GM12891 (cell line): ENCODE results near the gene MLH1.

Source experiments
- POLR2A ChIP-seq: IDR thresholded peaks from 2 replicates; pipeline ENCODE4 v1.6.1; 2011; ENCODE audit warnings: low read depth, low read length, control low read depth
- SPI1 ChIP-seq: IDR thresholded peaks from 2 replicates; pipeline ENCODE4 v1.6.1; 2011; ENCODE audit warnings: low read depth, low read length, control low read depth
- TAF1 ChIP-seq: IDR thresholded peaks from 2 replicates; pipeline ENCODE4 v1.6.1; 2011; ENCODE audit warnings: low read depth, low read length, control low read depth

- TF ChIP-seq TAF1 (no peak), SPI1 (no peak), POLR2A (no peak)
These were observed 36.3 kb downstream of the MLH1 start for GRCh38 chr3:37029516-37030163.
